Vagina (tissue), 2 donors: ENCODE data around the gene PPP2R2D.

ENCODE experiments used
- CTCF ChIP-seq, 3 experiments: fragments of 450-650 bp in 2 of 3; fragments of 200-600 bp in 1 of 3; sonication (generic) in 1 of 3; IDR thresholded peaks; one replicate each; pipeline ENCODE4 v1.5.1; 2017 to 2019; ENCODE audit warnings: antibody characterized with exemption in 3 of 3, mild to moderate bottlenecking in 2 of 3, moderate library complexity in 2 of 3
- POLR2AphosphoS5 ChIP-seq, 2 donors: sonication (generic); formaldehyde crosslinking; IDR thresholded peaks; one replicate each; pipeline ENCODE4 v1.9.0; 2017; ENCODE audit warnings: antibody characterized with exemption in 2 of 2, mild to moderate bottlenecking in 2 of 2, low read depth in 1 of 2; ENCODE audit not compliant: insufficient read depth in 1 of 2

GRCh38 chr10:131885391-131886165, 15.2 kb upstream of the PPP2R2D start:
- peak; percentile 85 to 96 (median 93) for TF ChIP-seq CTCF (IDR thresholded peaks at IDR 0.05)
- no peak for TF ChIP-seq POLR2AphosphoS5 (IDR thresholded peaks at IDR 0.05; ENCODE audit: insufficient read depth in 1 of 2, low read depth in 1 of 2)
